Activated CD8-positive, alpha-beta memory T cell treated with anti-CD3 and anti-CD28 coated beads, Interleukin-2, amount 50 U/mL, for 48 hours (primary cell): ENCODE data around the gene SSU72.
"Not testable (repeated sequence)": the region's sequence is repeated elsewhere in the genome, so short reads cannot be mapped to it uniquely, and the experiment has no call there.

Source experiments
- DNase-seq: peaks from one replicate; pipeline ENCODE4 v3.0.0-alpha.2; 2020

SSU72 gene

DNA sequence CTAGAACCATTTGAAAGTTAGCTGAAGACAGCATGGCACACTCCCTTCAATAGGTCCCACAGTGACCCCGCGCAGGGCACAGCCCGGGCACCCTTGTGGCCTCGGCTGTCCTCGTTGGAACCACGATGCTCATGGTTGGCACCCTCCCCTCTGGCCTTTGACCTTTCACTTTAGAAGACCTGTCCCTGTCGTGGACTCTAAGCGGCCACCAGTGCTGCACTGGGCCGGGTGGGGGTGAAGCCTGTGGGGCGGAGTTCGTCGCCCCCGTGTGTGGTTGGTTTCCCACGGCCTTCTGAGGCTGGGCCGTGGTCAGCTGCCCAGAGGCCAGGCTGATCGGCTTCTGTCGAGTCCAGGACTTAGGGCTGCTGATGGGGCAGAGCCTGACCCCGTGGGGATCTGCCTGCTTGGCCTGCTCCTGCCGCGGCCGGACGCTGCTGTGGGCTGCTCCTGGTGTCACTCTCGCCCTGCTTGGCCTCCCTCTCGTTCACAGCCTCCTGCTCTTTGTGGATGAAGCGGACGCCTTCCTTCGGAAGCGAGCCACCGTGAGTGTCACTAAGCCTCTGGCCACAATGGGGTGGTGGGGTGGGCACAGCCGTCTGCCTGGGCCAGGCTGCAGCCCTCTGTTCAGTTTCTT lies 49.8 kb downstream of the SSU72 start:
- not testable (repeated sequence) for DNase-seq

DNA sequence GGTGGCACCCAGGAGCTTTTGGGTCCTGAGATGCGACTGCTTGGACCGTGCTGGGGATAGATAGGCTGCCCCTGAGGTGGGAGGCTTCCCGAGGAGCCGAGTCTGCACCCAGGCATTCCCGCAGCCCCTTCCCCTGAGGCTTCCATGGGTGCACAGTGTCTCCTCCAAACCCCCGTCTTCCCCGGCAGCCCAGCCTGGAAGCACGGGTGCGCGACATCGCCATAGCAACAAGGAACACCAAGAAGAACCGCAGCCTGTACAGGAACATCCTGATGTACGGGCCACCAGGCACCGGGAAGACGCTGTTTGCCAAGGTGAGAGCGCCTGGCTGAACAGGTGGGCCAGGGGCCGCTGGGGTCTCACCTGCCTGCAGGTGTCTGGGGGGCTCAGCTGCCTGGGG lies 51.0 kb downstream of the SSU72 start:
- DNase-seq, result not testable (repeated sequence)

DNA sequence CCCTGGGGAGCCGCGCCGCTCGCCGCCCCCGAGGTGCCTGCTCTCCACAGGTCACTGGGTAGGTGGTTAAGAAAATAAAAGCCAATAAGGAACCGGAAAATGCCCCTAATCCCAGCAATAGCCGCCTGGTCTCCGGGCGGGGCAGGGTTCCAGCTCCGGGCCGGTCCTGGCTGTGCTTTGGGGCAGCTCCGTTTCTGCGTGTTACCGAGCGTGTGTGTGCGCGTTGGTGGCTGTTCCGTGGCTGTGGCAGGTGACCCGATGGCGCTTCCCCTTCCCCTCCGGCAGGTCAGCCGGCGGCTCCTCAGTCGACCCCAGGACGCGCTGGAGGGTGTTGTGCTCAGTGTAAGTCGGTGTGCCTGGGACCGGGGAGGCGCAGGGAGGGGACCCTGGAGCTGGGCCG lies 51.4 kb downstream of the SSU72 start:
- DNase-seq, result not testable (repeated sequence)

DNA sequence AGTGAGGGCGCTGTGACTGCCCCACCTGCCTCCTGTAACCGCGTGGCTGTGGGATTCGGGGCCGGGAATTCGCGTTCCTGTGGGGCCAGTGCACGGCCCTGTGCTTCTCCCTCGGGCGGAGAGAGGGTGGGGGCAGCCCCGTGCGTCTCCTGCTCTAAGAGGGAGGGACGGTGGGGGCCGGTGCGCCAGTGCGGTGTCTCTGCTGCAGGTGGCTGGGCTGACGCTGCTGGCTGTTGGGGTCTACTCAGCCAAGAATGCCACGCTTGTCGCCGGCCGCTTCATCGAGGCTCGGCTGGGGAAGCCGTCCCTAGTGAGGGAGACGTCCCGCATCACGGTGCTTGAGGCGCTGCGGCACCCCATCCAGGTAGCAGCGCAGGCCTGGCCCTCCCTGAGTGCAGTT lies 52.1 kb downstream of the SSU72 start:
- DNase-seq, result not testable (repeated sequence)

DNA sequence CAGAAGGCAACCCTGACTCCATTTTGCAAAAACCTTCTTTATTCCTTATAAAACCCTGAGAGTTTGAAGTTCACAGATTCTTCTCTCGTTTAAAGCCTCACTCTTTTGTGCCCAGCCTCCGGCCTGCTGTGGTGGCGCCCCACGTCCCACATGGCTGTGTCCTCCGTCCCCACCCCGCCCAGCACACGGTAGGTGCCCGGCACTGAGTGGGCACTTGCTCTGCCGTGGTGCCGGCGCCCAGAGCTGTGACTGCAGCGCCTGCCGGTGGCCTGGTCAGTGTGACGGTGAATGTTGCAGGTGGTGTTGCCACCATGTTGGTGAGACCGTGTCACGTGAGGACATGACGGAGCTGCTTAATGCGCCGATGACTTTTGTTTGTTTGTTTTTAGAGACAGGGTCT lies 53.3 kb downstream of the SSU72 start:
- no peak for DNase-seq

DNA sequence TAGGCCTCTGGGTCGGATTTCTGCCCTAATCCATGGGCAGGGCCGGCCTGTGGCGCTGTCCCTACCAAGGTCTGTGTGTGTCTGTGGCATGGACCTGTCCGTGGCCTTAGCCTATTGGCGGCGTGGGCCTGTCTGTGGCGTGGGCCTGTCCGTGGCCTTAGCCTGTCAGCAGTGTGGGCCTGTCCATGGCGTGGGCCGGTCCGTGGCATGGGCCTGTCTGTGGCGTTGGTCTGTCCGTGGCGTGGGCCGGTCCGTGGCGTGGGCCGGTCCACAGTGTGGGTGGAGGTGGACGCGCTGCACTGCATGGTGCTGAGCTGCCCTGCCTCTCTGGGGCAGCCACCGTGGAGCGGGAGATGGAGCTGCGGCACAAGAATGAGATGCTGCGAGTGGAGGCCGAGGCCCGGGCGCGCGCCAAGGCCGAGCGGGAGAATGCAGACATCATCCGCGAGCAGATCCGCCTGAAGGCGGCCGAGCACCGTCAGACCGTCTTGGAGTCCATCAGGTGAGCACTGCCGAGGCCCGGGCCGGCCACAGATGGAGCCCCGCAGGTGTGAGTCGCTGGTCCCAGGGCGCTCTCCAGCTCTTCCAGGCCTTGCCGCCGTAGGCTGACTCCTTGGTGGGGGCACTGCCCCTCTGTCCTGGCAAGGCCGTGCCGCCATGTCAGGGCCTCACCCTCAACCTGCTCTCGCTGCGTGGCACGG lies 54.7 kb downstream of the SSU72 start:
- DNase-seq, result not testable (repeated sequence)

DNA sequence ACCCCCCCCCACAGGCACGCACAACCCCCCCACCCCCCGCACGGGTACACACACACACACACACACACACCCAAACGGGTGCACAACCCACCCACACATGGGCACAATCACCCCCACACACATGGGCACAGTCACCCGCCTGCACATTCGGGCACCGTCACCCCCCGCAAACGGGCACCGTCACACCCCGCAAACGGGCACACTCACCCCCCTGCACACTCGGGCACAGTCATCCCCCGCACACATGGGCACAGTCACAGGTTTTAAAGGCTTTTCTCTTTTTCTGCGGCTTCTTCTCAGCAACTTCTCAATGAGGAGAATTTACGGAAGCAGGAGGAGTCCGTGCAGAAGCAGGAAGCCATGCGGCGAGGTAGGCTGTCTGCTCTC lies 56.0 kb downstream of the SSU72 start:
- DNase-seq, result not testable (repeated sequence)

DNA sequence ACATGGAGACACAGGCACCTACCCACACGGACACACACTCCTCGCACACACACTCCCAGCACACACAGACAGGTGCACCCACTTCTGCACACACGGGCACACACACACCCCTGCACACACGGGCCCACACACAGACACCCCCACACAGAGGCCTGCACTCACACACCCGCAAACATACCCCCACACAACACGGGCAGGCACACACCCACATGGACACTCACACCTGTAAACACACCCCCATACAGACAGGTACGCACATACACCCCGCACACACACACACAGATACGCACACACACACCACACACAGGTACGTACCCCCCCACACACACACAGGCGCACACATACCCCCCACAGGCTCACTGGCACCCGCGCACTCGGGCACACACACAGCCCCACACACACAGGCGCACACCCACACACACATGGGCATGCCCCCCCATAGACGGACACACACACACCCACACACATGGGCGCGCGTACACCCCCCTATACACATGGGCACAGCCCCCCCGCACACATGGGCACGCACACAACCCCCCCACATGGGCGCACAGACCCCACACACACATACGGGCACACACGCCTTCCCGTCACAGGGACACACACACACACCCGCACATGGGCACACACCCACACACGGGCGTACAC lies 56.6 kb downstream of the SSU72 start:
- DNase-seq, result no peak

DNA sequence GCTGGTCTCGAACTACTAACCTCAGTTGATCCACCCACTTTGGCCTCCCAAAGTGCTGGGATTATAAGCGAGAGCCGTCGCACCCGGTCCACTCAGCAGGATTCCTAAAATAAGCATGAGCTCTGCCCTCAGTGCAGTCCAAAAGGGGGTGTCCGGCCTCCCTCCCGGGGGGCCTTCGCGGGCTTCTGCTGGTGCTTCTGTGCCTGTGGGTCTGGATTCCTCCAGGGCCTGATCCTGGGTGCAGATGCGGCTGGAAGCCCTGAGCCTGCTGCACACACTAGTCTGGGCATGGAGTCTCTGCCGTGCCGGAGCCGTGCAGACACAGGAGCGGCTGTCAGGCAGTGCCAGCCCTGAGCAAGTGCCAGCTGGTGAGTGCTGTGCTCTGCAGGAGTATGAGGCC lies 57.7 kb downstream of the SSU72 start:
- DNase-seq, result not testable (repeated sequence)

DNA sequence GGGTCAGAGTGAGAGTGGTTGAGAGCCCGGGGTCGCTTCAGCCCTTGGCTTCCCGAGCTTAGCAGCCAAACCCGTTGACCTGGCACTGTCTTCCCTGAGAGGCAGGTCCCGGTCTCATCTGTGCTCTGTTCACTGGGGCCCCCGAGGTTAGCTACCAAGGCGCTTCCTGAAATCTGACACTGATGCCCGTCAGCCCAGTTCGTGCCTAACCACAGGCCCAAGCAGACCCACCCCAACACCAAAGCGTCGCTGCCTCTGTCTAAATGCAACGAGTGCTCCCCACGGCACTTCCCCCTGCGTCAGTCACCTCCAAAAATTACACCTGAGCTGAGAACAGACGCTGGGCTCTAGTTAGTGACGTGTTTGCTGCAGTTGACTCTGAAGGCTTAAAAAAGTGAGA lies 60.3 kb downstream of the SSU72 start:
- not testable (repeated sequence) for DNase-seq

DNA sequence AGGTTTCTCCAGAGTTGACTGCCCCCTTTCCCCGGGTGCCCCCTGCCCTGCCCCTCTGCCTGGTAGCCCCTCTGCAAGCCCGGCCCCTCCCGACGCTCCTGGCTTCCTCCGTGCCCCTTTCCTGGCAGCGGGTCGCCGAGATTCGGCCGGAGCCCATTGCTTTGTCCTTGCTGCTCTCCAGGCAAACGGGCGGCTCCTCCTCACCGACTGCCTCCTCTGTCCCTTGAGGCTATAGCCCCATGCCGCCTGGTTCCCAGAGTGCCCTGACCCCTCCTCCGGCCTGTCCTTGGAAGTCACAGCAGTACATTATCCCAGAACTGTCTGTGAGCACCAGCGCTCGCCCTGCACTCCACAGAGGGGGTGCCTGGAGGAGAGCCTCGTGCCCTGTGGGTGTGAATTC lies 61.0 kb downstream of the SSU72 start:
- DNase-seq, result not testable (repeated sequence)

DNA sequence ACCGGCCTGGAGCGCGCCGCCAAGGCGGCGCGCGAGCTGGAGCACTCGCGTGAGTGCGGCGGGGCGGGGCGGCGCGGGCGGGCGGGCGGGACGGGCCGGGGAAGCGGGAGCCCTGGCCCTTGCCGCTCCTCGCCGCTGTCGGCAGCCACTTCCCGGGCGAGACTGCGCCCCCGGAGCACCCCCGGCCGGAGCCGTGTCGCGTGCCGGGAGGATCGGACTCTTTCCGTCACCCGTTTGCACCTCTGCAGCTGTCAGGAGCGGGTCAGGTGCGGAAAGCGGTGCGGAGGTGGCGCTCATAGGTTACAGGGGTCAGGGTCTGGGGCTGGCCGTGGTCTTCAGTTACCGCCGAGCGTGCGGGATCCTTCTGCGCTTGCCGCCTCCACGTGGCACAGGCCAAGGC lies 62.2 kb downstream of the SSU72 start:
- DNase-seq, result peak; percentile 68

DNA sequence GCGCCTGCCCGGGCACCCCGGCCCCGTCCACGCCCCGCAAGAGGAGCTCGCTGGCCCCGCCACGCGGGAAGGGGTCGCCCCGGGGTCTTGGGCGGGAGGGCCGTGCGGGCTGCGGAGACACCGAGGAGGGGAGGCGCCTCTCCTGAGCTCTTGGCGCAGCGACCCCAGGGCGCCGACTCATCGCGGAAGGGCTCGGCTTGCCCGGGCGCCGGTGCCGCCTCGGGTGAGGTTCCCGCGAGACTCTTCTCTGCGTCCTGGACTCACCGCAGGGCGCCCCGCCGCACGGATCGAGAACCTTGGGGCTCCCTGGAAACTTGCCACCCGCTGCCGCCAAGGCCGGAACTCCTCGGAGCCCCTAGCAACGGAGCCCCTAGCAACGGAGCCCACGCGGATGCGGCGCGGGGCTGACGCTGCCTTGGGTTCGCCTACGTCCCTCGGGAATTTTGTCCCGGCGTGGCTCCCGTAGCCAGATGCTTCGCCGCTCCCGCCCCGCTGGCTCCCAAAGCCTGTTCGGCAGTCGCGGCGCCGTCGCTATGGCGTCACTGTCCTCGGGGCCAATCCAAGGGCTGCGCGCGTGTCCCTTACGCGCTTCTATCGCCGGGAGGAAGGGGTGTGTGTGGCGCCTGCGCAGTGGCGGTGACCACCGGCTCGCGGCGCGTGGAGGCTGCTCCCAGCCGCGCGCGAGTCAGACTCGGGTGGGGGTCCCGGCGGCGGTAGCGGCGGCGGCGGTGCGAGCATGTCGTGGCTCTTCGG lies 63.0 kb downstream of the SSU72 start, which contains the start of gene ATAD3A:
Gene ATAD3A (plus strand): TSS at position 630 of the 753 bp plus-strand sequence. CDS start 107 bp downstream, at position 737.
- peak; percentile 98 for DNase-seq

DNA sequence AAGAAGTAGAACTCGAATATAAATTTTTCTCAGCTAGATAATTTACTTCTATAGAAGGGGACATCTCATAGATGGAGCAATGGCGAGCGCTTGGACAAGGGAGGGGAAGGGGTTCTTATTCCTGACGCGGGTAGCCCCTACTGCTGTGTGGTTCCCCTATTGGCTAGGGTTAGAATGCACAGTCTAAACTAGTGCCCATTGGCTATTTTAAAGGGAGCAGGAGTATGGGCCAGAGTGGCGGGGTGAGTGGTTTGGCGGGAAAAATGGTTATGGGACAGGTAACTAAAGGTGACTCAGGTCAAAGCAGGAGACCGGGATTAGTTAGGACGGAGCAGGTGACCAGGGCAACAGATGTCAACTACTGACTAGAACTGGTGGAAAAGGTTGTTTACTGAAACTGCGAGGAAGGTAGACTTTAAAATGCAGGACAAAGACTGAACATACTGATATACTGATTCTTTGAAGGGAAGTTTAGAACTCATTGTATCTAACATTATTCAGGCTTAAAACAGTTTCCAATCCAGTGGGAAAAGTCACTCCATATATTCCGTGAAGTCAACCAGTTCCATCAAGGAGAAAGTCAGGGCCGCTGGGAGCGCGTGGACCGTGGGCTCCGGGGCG lies 63.6 kb downstream of the SSU72 start:
- peak; percentile 59 for DNase-seq

DNA sequence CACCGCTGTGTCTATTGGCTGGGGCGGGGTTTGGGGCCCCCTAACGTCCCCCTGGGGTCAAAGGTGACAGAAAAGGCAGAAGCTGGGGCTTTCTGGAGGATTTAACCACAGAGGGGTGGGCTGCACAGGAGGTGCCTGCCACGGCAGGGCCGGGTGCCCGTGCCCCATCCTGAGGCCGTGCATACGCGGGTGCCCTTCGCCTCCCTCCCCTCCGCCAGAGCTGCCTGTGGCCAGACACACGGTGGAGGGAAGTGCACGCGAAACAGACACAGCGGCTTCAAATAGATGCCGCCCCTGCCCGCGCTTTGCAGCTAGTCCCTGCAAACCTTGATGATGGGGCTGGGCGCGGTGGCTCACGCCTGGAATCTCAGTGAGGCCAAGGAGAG lies 65.2 kb downstream of the SSU72 start:
- DNase-seq, result not testable (repeated sequence)

DNA sequence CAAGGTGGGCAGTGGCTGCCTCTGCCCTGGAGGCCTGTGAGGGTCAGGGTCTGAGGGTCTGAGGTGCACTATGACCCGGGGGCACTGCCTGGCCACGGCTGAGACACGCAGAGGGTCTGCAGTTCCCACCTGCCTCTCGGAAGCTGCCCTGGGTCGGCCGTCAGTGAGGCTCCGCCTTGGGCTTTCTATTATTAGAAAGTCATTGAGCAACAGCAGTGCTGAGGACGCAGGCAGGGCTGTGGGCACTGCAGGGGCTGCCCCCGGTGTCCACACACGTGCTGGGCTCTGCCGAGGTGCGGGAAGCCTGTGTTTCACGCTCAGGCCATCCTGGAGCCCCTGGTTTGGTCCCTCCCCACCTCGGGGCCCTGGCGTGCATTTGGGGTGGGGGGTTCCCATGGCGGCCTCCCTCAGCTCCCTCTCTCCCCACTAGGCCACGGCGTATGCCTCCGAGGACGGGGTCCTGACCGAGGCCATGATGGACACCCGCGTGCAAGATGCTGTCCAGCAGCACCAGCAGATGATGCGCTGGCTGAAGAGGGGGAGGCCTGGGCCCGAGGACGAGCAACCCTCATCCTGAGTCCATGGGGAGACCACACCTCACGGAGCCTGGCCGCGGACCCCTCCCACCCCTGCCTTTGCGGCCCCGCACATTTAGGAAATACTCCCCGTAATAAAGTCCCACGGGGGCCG lies 65.7 kb downstream of the SSU72 start:
- not testable (repeated sequence) for DNase-seq

DNA sequence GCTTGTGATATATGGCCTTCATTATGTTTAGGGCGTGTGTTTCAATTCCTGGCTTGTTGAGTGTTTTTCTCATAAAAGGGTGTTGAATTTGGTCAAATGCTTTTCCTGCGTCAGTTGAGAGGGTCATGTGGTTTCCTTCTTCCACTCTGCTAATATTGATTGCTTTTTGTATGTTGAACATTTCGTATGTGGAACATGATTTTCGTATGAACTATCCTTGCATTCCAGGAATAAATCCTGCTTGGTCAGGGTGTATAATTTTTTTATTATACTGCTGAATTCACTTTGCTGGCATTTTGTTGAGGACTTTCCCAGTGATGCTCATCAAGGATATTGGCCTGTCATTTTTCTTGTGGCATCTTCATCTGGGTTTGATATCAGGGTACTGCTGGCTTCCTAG lies 67.4 kb downstream of the SSU72 start:
- no peak for DNase-seq

DNA sequence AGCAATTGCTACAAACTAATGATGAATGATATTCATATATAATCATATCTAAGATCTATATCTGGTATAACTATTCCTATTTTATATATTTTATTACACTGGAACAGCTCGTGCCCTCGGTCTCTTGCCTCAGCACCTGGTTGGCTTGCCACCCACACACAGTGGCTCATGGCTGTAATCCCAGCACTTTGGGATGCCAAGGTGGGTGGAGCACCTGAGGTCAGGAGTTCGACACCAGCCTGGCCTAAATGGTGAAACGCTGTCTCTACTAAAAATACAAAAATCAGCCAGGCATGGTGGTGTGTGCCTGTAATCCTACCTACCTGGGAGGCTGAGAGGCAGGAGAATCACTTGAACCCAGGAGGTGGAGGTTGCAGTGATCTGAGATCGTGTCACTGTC lies 68.9 kb downstream of the SSU72 start:
- not testable (repeated sequence) for DNase-seq

DNA sequence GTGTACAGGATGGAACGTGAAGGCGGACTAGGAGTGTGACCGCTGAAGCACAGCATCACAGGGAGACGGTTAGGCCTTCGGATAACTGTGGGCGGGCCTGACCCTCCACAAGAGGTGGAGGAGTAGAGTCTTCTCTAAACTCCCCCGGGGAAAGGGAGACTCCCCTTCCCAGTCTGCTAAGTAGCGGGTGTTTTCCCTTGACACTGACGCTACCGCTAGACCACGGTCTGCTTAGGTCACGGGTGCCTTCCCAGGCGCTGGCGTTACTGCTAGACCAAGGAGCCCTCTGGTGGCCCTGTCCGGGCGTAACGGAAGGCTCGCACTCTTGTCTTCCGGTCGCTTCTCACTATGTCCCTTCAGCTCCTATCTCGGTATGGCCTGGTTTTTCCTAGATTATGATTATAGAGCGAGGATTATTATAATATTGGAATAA lies 69.3 kb downstream of the SSU72 start:
- DNase-seq, result not testable (repeated sequence)

DNA sequence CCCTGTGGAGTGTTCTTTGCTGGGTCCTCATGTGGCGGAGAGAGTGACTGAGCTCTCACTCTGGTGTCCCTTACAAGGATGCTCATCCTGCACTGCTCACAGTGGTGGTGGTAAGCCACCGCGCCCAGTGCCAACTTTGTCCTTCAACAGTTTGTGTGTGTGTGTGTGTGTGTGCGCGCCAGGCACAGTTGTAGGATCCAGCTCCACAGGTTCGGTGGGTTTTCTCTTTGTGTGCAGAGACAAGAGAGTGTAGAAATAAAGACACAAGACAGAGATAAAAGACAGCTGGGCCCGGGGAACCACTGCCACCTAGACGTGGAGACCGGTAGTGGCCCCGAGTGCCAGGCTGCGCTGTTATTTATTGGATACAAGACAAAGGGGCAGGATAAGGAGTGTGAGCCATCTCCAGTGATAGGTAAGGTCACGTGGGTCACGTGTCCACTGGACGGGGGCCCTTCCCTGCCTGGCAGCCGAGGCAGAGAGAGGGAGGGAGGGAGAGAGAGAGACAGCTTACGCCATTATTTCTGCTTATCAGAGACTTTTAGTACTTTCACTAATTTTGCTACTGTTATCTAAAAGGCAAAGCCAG lies 69.8 kb downstream of the SSU72 start:
- peak; percentile 85 for DNase-seq

DNA sequence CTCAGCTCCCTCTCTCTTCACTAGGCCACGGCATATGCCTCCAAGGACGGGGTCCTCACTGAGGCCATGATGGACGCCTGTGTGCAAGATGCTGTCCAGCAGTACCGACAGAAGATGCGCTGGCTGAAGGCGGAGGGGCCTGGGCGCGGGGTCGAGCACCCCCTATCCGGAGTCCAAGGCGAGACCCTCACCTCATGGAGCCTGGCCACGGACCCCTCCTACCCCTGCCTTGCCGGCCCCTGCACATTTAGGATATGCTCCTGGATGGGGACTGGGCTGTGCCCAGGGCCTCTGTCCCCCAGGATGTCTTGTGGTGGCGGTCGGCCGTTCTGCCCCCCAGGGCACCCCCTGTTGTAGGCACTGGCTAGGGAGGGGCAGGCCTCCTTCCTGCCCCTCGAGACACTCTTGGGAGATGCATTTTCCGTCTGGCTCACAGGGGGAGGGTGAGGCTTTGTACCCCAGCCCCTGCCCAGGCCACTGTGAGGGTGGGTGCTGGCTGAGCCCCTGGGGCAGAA lies 79.1 kb downstream of the SSU72 start:
- DNase-seq, result not testable (repeated sequence)
